GDM1 (cell line): ENCODE results near the gene IVD.
"Not testable (repeated sequence)": the region's sequence is repeated elsewhere in the genome, so short reads cannot be mapped to it uniquely, and the experiment has no call there.

Source experiments
- DNase-seq: peaks from one replicate; lab custom pipeline; 2025; lab: John Stamatoyannopoulos, UW

IVD gene

GRCh38 chr15:40439461-40439959, 33.9 kb downstream of the IVD start:
- no peak for DNase-seq

GRCh38 chr15:40439960-40440742, 34.6 kb downstream of the IVD start:
- DNase-seq, result no peak

DNA sequence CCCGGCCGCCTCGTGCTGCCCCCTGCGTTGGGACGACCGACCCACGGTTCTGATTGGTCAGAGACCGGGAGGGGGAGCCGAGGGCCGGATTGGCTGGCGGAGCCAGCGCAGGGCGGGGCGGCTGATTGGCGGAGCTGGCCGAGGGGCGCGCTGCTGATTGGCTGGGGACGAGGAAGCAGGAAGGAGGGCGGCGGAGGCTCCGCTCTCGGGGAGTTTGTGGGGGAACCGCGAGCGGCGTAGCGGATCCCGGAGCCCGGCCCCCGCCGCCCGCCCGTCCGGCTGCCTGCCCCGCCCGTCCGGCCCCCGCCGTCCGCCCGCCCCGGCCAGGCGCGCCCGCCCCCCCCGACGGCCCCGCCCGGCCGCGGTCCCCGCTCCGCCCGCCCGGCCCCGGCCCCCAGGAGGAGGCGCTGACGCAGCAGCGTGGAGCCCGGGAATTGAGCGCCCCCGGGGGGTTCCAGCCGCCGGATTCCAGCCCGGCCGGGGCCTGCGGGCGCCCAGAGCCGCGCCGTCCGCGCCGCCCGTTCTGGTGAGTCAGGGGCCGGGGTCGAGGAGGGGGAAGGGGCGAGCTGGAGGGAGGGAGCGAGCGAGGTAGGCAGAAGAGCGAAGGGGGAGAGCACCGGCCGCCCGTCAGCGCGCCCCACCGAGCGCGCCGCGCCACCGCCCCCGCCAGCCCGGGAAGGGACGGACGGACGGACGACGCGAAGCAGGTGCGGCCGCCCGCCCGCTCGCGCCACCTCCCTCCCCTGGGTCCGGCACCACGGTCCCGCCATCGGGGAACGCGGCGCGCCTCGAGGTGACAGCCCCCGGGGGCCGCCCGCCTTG, 35.4 kb downstream of the IVD start, which contains the start of gene BAHD1:
Gene BAHD1 (plus strand): TSS at position 211 of the 822 bp plus-strand sequence. CDS start 17,512 bp downstream, outside the sequence.
- DNase-seq, result peak; percentile 95

DNA sequence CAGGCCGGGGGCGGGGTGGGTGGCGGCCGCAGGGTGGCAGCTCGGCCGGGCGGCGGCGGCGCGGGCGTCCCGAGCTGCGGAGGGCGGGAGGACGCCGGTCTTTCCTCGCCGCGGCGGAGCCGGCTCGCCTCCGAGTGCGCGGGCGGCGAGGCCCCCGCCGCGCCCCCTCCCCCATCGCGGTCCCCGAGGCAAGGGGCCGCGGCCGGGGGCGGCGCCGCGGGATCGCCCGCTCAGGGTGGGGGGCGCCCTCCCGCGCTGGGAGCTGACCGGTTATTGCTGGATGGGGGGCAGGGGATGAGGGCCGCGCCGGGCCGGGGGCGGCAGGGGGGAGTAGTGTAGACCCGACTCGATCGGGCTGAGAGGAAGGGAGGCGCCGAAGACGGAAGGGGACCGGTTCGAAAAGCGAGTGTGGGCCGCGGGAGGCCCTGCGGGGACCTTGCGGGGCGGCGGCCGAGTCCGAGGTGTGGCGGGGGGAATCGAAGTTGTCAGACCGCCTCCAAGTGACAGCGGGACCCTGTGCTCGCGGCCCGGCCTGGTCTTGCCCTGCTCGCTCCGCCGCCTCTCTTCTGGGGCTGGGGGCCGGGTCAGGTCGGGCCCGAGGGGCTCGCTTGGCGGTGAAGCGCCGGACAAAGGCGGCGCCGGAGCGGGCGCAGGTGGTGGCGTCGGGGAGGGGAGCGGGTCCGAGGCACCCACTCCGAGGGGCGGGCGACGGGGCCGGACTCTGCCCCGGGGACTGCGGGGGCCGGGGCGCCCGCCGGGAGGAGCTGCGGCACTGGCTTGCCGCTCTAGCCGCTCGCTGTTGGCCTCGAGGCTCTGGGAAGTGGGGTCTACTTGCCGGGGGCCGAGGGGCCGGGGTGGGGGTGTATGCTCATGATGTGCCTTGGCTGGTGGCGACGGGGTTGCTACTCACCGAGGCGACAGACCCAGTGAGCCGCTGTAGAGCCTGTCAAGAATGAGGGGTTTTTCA, 36.3 kb downstream of the IVD start:
- no peak for DNase-seq

- DNase-seq, result no peak
Observed at GRCh38 chr15:40443255-40443654, 37.7 kb downstream of the IVD start.

DNA sequence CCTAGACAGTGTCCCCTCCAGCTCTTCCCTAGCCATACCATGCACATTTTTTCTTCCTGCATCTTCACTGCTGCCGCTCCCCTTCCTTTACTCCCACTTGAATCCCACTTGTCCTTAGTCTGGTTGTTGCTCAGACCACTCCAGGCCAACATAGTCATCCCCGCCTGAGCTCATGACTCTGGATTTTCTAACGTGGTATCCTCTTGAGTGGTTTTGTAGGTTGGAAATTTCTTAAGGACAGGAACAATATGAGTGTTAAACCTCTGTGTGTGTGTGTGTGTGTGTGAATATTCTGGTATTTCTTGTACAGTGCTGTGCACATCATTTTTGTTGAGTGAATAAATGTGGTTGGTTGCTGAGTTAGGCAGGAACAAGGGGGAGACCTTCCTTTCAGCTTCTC, 38.3 kb downstream of the IVD start:
- DNase-seq, result no peak

GRCh38 chr15:40444736-40445135, 39.1 kb downstream of the IVD start:
- no peak for DNase-seq

DNA sequence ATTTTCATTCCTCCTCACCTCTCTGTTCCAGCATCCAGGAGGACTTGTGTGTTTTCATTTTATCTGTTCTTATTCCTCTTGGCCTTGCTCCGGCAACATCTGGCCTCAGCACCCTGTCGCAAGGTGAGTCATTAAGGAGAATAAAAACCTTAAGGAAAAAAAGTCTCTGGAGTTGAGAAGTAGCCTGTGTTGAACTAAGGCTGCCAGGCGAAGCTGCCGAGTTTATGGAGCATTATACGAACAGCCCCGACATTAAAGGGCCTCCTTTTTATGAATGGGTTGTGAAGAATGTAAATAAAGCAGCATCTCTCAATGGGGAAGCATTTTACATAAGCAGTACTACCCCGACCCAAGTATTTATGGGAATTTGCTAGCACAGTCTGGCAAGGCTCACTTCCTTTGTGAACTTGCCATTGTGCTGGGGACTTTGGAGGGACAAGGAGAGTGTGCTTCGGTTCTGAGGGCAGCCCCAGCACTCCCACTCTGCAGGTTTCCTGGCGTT, 39.9 kb downstream of the IVD start:
- no peak for DNase-seq

- no peak for DNase-seq
Observed at GRCh38 chr15:40446144-40446543, 40.5 kb downstream of the IVD start.

DNA sequence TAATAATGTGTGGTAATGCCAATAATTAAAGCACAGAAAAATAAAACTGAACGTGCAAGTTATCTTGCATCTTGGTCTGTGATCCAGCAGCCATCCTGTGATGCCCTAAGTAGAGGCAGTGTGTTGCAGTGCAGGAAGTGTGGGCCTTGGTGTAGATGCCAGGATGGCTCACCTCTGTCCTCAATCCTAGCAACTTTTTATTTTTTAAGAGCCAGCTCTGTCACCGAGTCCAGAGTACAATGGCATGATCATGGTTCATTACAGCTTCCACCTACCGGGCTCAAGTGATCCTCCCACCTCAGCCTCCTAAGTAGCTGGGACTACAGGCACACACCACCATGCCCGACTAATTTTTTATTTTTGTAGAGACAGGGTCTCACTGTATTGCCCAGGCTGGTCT, 42.8 kb downstream of the IVD start:
- no peak for DNase-seq

- DNase-seq, result no peak
Observed at GRCh38 chr15:40449275-40449674, 43.7 kb downstream of the IVD start.

DNA sequence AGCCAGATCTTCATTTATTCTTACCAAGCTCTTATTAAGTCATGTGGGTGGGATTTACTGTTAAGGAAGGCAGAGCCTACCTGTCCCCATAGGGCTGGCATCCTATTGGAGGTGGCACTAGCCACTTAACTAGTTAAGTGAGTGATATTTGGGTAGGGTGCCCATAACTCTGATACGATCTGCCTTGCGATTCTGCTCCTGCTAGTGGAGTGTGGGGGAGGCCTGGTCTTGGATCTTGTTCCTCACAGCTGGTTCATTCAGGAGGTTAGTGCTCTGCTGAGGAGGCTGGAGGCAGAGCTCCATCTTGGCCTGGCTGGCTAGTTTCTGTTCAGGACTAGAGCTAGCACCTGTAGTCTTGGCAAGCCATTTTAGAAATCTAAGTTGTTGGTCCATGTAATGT, 44.5 kb downstream of the IVD start:
- no peak for DNase-seq

GRCh38 chr15:40451527-40452158, 46.0 kb downstream of the IVD start:
- DNase-seq, result no peak

GRCh38 chr15:40452296-40453090, 46.9 kb downstream of the IVD start:
- DNase-seq, result no peak

DNA sequence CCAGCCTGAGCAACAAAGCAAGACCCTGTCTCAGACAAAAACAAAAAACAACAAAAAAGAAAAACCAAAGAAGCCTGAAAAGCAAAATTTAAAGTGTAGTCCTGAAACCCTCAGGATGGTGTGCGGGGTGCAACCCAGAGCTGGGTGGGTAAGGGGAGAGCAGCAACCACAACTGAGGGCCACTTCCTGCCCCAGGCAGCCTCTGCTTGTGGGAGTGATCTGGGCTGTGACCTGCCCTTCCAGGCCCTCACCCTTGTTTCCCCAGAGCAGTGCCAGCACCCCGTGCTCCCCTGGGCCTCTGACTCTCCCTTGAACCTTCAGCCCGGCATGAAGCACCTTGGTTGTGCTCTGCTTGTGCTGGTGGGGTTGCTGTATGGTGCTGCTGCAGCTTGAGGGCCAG, 48.3 kb downstream of the IVD start:
- not testable (repeated sequence) for DNase-seq

GRCh38 chr15:40454904-40455391, 49.4 kb downstream of the IVD start:
- no peak for DNase-seq

DNA sequence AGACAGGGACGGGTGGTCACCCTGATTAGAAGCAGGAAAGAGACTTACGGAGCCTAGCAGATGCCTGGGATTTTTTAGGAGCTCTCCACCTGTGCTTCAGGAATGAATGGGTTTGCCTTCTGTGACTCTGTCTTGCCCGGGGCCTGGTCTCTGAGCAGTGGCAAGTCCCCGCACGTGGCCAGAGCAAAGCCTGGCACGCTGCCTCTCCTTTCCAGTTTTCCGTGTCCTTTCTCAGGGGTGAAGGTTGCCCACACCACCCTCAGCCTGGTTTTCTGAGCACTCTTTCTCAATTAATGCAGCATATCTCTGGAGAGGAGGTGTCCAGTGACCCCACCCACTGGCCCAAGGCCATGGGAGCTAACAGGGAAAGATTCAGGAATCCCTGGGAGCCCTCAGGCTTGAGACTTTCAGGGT, 50.7 kb downstream of the IVD start:
- DNase-seq, result no peak

DNA sequence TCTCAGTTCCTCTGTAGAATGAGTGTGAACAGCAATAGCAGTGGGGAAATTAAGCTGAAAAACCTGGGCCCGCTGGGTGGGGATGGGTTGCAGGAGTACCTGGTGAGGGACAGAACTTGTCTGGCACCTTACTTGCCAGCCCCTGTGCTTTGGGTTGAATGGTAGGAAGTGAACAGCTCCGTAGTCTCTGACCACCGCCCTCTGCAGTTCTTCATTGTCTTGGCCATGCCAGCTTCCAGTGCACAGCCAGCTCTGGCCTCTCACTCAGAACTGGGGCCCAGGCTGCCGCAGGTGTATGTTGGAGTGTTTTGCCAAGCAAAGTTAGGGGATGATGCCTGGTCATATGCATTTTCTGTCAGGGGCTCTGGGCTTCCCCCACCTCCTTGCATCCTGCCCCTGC, 51.1 kb downstream of the IVD start:
- DNase-seq, result no peak

GRCh38 chr15:40458495-40459371, 53.1 kb downstream of the IVD start:
- no peak for DNase-seq
